ENCODE measurements around the gene TUBA4B. TPM values are rescaled to one million over a fixed set of nuclear protein-coding genes. Genes with fewer than 3 reads are reported as not detected.
"Not testable (repeated sequence)": the region's sequence is repeated elsewhere in the genome, so short reads cannot be mapped to it uniquely, and the experiment has no call there.

Gene TUBA4B
- total RNA-seq, 4 donors from 2014 or later, result 0.43 to 0.83 TPM; not detected in 2

DNA sequence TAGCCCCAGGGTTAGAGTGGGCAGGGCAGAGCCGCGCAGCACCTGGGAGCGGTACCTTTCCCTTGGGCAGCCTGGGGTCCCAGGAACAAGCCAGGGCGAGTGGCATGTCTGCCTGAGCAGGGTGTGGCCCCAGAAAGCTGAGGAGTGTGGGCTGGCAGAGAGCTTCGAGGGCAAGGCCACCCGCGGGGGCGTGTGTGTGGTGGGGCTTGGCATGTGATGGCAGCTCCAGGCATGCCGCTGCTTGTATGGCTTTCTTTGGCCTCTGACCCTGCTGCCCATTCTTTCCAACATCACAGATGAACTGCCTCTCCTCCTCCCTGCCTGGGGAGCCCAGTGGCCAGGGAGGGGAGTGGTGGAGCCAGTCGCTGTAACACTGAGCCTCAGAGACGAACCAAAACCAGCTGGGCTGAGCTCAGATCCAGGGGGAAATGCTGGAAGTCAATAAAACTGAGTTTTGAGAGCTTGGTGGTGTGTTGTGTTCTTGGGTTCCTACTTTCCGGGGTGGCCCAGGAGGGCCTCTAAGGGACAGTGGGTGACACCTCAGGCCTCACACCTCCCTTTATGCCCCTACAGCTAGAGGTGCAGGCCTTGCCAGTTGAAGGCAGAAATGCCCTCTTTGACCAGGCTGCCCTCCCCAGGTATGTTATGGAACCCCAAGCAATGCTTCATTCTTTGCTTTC is 33.5 kb downstream of the TUBA4B start:
- H3K4me3 ChIP-seq, result no peak overlapping the region
- no peaks in the 10 kb centered on the region for H3K36me3 ChIP-seq
- DNase-seq, result no peak
- H3K27me3 ChIP-seq, result no peaks in the 10 kb centered on the region
- no peaks in the 10 kb centered on the region for H3K9me3 ChIP-seq
- peaks cover 4 to 8% of the 10 kb centered on the region in 2 donors for H3K4me1 ChIP-seq
- TF ChIP-seq, protein P1, sequence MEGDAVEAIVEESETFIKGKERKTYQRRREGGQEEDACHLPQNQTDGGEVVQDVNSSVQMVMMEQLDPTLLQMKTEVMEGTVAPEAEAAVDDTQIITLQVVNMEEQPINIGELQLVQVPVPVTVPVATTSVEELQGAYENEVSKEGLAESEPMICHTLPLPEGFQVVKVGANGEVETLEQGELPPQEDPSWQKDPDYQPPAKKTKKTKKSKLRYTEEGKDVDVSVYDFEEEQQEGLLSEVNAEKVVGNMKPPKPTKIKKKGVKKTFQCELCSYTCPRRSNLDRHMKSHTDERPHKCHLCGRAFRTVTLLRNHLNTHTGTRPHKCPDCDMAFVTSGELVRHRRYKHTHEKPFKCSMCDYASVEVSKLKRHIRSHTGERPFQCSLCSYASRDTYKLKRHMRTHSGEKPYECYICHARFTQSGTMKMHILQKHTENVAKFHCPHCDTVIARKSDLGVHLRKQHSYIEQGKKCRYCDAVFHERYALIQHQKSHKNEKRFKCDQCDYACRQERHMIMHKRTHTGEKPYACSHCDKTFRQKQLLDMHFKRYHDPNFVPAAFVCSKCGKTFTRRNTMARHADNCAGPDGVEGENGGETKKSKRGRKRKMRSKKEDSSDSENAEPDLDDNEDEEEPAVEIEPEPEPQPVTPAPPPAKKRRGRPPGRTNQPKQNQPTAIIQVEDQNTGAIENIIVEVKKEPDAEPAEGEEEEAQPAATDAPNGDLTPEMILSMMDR (IDR thresholded peaks at IDR 0.05), result no peak
- no peak for TF ChIP-seq POLR2A (IDR thresholded peaks at IDR 0.05)
- H3K27ac ChIP-seq, result peak overlapping the region; percentile 82 to 95
- intact Hi-C loops (cut with DNase I; ENCODE audit: low total_unique reads), result no loop called here

DNA sequence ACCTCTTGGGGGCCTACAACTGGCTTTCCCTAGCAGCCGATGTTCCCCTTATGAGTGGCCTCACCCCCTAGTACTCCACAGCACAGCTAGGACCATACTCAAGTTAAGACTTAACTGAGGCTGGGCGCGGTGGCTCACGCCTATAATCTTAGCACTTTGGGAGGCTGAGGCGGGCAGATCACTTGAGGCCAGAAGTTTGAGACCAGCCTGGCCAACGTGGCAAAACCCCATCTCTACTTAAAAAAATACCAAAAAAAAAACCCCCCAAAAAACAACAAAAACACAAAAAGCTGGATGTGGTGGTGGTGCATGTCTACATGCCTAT is 34.0 kb downstream of the TUBA4B start:
- H3K4me3 ChIP-seq; DNase-seq; H3K27me3 ChIP-seq; H3K36me3 ChIP-seq; intact Hi-C loops (cut with DNase I; ENCODE audit: low total_unique reads); H3K9me3 ChIP-seq; H3K4me1 ChIP-seq: not testable (repeated sequence)
- H3K27ac ChIP-seq, result peak overlapping the region; percentile 92 to 95

DNA sequence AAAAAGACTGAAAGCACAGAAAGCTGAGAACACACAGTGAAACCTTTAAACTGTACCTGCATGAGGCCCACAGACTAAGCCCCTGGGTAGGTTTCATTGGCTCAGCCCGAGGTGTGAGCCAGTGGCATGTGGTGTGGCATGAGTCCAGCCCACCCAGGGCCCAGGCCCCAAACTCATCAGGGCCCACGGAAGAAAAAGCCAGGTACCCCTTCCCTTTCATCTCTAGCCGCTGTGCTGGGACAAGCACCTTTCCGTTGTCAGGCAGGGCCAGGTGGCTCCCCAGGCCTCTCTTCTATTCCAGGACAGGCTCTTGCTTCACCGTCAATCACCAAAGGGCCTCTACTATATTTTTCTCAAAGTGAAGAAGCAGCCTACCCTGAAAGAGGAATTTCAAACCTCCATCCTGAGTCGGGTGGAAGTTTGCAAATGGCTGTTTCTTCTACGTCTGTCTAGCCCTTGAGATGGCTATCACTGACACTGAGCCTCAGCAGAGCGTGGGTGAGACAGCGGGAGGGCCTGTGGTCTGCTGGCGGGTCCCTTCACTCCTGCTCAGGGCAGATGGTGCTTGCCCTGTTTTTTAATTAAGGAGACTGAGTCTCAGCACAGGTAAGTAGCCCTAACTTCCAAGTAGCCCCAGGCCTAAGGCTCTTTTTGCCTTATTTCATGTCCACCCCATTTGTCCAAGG is 34.7 kb downstream of the TUBA4B start:
- no peaks in the 10 kb centered on the region for H3K27me3 ChIP-seq
- H3K4me1 ChIP-seq, result peaks cover 4 to 8% of the 10 kb centered on the region in 2 donors
- no peak overlapping the region for H3K4me3 ChIP-seq
- intact Hi-C loops (cut with DNase I; ENCODE audit: low total_unique reads), result no loop called here
- peak overlapping the region; percentile 92 to 95 for H3K27ac ChIP-seq
- TF ChIP-seq POLR2A (IDR thresholded peaks at IDR 0.05), result no peak
- no peaks in the 10 kb centered on the region for H3K9me3 ChIP-seq
- DNase-seq, result no peak
- H3K36me3 ChIP-seq, result no peaks in the 10 kb centered on the region

DNA sequence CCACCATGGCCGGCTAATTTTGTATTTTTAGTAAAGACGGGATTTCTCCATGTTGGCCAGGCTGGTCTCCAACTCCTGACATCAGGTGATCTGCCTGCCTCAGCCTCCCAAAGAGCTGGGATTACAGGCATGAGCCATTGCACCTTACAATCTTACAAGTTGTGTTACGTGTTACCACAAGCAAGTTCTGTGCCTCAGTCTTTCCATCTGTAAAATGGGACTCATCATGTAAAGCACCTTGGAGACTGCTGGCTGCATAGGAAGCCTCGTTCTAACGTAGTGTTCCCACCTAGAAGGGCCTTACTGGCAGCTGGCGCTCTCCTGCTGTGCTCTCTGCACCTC is 36.1 kb downstream of the TUBA4B start:
- TF ChIP-seq POLR2A (IDR thresholded peaks at IDR 0.05), result no peak
- TF ChIP-seq, protein P1 (IDR thresholded peaks at IDR 0.05), result no peak
- DNase-seq, result no peak
- H3K9me3 ChIP-seq, result no peaks in the 10 kb centered on the region
- H3K36me3 ChIP-seq, result no peaks in the 10 kb centered on the region
- intact Hi-C loops (cut with DNase I; ENCODE audit: low total_unique reads), result no loop called here
- H3K4me1 ChIP-seq, result peaks cover 4 to 8% of the 10 kb centered on the region in 2 donors
- no peak overlapping the region for H3K4me3 ChIP-seq
- H3K27me3 ChIP-seq, result no peaks in the 10 kb centered on the region
- H3K27ac ChIP-seq, result peak overlapping the region; percentile 92 to 95

DNA sequence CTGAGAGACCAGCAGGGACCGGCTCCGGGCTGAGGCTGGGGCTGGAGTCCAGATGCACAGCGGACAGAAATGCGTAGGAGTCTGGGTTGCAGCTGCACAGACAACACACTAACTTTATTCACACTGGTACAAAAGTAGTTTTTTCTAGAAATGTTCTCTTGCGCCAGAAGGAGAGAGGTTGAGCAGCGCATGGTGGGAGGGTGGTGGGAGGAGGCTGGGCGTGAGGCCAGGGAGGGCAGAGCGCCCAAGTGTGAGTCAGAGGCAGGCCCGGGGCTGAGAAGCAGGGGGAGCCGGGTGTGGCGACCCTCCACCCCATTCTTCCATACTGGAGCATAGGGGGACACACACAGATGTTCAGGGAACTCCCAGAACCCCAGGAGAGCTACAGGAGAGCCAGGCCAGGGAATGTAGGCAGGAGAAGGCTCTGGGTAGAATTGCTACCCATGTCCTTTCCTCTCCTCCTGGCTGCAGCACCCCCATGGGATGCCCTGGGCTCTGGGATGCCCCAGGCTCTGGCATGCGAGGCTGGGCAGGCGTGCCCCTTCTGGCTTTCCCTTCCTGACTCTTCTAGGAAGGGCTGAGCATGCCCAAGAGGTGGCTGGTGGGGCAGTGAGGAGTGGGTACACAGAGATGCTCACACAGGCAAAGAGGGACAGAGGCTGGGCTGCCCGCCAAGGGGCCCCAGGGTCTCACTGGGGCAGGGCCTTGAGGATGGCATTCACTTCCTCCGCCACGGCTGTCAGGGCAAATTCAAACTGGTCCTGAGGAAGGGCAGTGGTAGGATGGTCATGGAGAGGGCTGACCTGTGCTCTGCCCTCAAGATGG is 36.7 kb downstream of the TUBA4B start:
- peak overlapping the region; percentile 92 to 95 for H3K27ac ChIP-seq
- peaks cover 4 to 8% of the 10 kb centered on the region in 2 donors for H3K4me1 ChIP-seq
- no peaks in the 10 kb centered on the region for H3K9me3 ChIP-seq
- H3K36me3 ChIP-seq, result no peaks in the 10 kb centered on the region
- intact Hi-C loops (cut with DNase I; ENCODE audit: low total_unique reads), result no loop called here
- H3K4me3 ChIP-seq, result no peak overlapping the region
- DNase-seq, result peak; percentile 90 to 96
- peak; percentile 12 to 24 for TF ChIP-seq POLR2A (IDR thresholded peaks at IDR 0.05)
- TF ChIP-seq, protein P1 (IDR thresholded peaks at IDR 0.05), result peak in 1 of 4 experiments; percentile 10
- H3K27me3 ChIP-seq, result no peaks in the 10 kb centered on the region
